IPS-20b (cell line): Measurements from ENCODE around the gene BHLHA15.
A peak's percentile ranks its signal among the peaks of the same experiment; 100 is the strongest.

Experiments used
- H3K27ac ChIP-seq: one replicate; pipeline ENCODE4 v1.5.1; 2013; ENCODE audit warnings: low read length
- H3K27me3 ChIP-seq: 2 replicates; pipeline ENCODE4 v1.6.1; 2013; ENCODE audit warnings: mild to moderate bottlenecking, low read length, inconsistent platforms; ENCODE audit not compliant: insufficient read depth
- H3K36me3 ChIP-seq: 2 replicates; pipeline ENCODE4 v1.6.1; 2013; ENCODE audit warnings: low read depth, mild to moderate bottlenecking, inconsistent platforms, low read length, moderate library complexity; ENCODE audit not compliant: insufficient read depth
- H3K4me1 ChIP-seq: 2 replicates; pipeline ENCODE4 v1.6.1; 2013; ENCODE audit warnings: mild to moderate bottlenecking, control low read depth, inconsistent platforms, low read length, moderate library complexity; ENCODE audit not compliant: insufficient read depth
- H3K4me3 ChIP-seq: 2 replicates; pipeline ENCODE4 v1.5.1; 2013; ENCODE audit warnings: mild to moderate bottlenecking, low read length, inconsistent platforms
- H3K9ac ChIP-seq: 2 replicates; pipeline ENCODE4 v1.6.1; 2013; ENCODE audit warnings: low read depth, mild to moderate bottlenecking, inconsistent platforms, low read length, moderate library complexity
- H3K9me3 ChIP-seq: 2 replicates; pipeline ENCODE4 v1.6.1; 2013; ENCODE audit warnings: mild to moderate bottlenecking, low read depth, low read length, inconsistent platforms; ENCODE audit not compliant: insufficient read depth

BHLHA15 gene

GRCh38 chr7:98211221-98211675 is at the start of gene BHLHA15:
BHLHA15 (plus strand) TSS chr7:98211439; CDS start chr7:98212310, 871 bp downstream.
- no peak within 1 kb of the TSS for H3K27ac ChIP-seq
- H3K4me1 ChIP-seq, result no peaks in the 10 kb centered on the region
- H3K9ac ChIP-seq, result no peak within 1 kb of the TSS
- H3K36me3 ChIP-seq, result peaks cover 10% of the 10 kb centered on the region
- no peaks in the 10 kb centered on the region for H3K27me3 ChIP-seq
- no peaks in the 10 kb centered on the region for H3K9me3 ChIP-seq
- peak within 1 kb of the TSS; percentile 56; the same call in 1 of the 2 replicates for H3K4me3 ChIP-seq

GRCh38 chr7:98162758-98163157 is 48.5 kb upstream of the BHLHA15 start:
- Histone ChIP-seq H3K27me3 (no peaks in the 10 kb centered on the region), H3K36me3 (peaks cover 19% of the 10 kb centered on the region), H3K9ac (no peak overlapping the region), H3K4me3 (no peak overlapping the region), H3K4me1 (no peaks in the 10 kb centered on the region), H3K27ac (no peak overlapping the region), H3K9me3 (no peaks in the 10 kb centered on the region)

- H3K27me3 ChIP-seq, result no peaks in the 10 kb centered on the region
- no peaks in the 10 kb centered on the region for H3K4me1 ChIP-seq
- H3K9me3 ChIP-seq, result no peaks in the 10 kb centered on the region
- no peak overlapping the region for H3K27ac ChIP-seq
- H3K9ac ChIP-seq, result no peak overlapping the region
- peaks cover 17% of the 10 kb centered on the region for H3K36me3 ChIP-seq
- no peak overlapping the region for H3K4me3 ChIP-seq
Measured at GRCh38 chr7:98163269-98163668, 48.0 kb upstream of the BHLHA15 start.

- H3K9ac ChIP-seq, result no peak overlapping the region
- no peaks in the 10 kb centered on the region for H3K27me3 ChIP-seq
- H3K9me3 ChIP-seq, result no peaks in the 10 kb centered on the region
- no peak overlapping the region for H3K27ac ChIP-seq
- peaks cover 17% of the 10 kb centered on the region for H3K36me3 ChIP-seq
- no peaks in the 10 kb centered on the region for H3K4me1 ChIP-seq
- no peak overlapping the region for H3K4me3 ChIP-seq
Measured at GRCh38 chr7:98163704-98164494, 47.3 kb upstream of the BHLHA15 start.

- no peak overlapping the region for H3K9ac ChIP-seq
- H3K9me3 ChIP-seq, result no peaks in the 10 kb centered on the region
- no peaks in the 10 kb centered on the region for H3K27me3 ChIP-seq
- H3K36me3 ChIP-seq, result peaks cover 10% of the 10 kb centered on the region
- no peaks in the 10 kb centered on the region for H3K4me1 ChIP-seq
- H3K4me3 ChIP-seq, result no peak overlapping the region
- no peak overlapping the region for H3K27ac ChIP-seq
Measured at GRCh38 chr7:98165827-98166667, 45.2 kb upstream of the BHLHA15 start.

GRCh38 chr7:98166668-98166970 is 44.6 kb upstream of the BHLHA15 start:
- Histone ChIP-seq H3K36me3 (peaks cover 16% of the 10 kb centered on the region), H3K9ac (no peak overlapping the region), H3K27ac (no peak overlapping the region), H3K9me3 (no peaks in the 10 kb centered on the region), H3K27me3 (no peaks in the 10 kb centered on the region), H3K4me1 (no peaks in the 10 kb centered on the region), H3K4me3 (no peak overlapping the region)

- Histone ChIP-seq H3K27me3 (no peaks in the 10 kb centered on the region), H3K36me3 (peaks cover 25% of the 10 kb centered on the region), H3K4me3 (no peak overlapping the region), H3K27ac (no peak overlapping the region), H3K4me1 (no peaks in the 10 kb centered on the region), H3K9me3 (no peaks in the 10 kb centered on the region), H3K9ac (no peak overlapping the region)
Measured at GRCh38 chr7:98167653-98168052, 43.6 kb upstream of the BHLHA15 start.

GRCh38 chr7:98168181-98168903 is 42.9 kb upstream of the BHLHA15 start:
- H3K4me3 ChIP-seq, result no peak overlapping the region
- no peak overlapping the region for H3K9ac ChIP-seq
- no peaks in the 10 kb centered on the region for H3K4me1 ChIP-seq
- H3K36me3 ChIP-seq, result peaks cover 31% of the 10 kb centered on the region
- H3K27ac ChIP-seq, result no peak overlapping the region
- no peaks in the 10 kb centered on the region for H3K9me3 ChIP-seq
- H3K27me3 ChIP-seq, result no peaks in the 10 kb centered on the region

- Histone ChIP-seq H3K36me3 (peaks cover 31% of the 10 kb centered on the region), H3K9ac (no peak overlapping the region)
Measured at GRCh38 chr7:98168904-98169621, 42.2 kb upstream of the BHLHA15 start.

GRCh38 chr7:98170966-98171365 is 40.3 kb upstream of the BHLHA15 start:
- Histone ChIP-seq H3K36me3 (peaks cover 48% of the 10 kb centered on the region), H3K27me3 (no peaks in the 10 kb centered on the region), H3K27ac (no peak overlapping the region)

More at GRCh38 chr7:98168904-98169621, 42.2 kb upstream of the BHLHA15 start:
- no peaks in the 10 kb centered on the region for H3K27me3 ChIP-seq
- H3K4me1 ChIP-seq, result no peaks in the 10 kb centered on the region
- H3K4me3 ChIP-seq, result no peak overlapping the region
- H3K9me3 ChIP-seq, result no peaks in the 10 kb centered on the region
- H3K27ac ChIP-seq, result no peak overlapping the region

GRCh38 chr7:98171449-98171848 is 39.8 kb upstream of the BHLHA15 start:
- H3K27ac ChIP-seq, result no peak overlapping the region
- H3K36me3 ChIP-seq, result peaks cover 51% of the 10 kb centered on the region
- H3K27me3 ChIP-seq, result no peaks in the 10 kb centered on the region
- H3K4me3 ChIP-seq, result no peak overlapping the region
- no peaks in the 10 kb centered on the region for H3K9me3 ChIP-seq
- H3K9ac ChIP-seq, result no peak overlapping the region
- H3K4me1 ChIP-seq, result no peaks in the 10 kb centered on the region

More at GRCh38 chr7:98170966-98171365, 40.3 kb upstream of the BHLHA15 start:
- H3K4me3 ChIP-seq, result no peak overlapping the region
- no peaks in the 10 kb centered on the region for H3K9me3 ChIP-seq
- H3K9ac ChIP-seq, result no peak overlapping the region
- H3K4me1 ChIP-seq, result no peaks in the 10 kb centered on the region
